Lung (tissue), 12 donors: ENCODE data around the gene CCHCR1. TPM values are rescaled to one million over a fixed set of nuclear protein-coding genes. Genes with fewer than 3 reads are reported as not detected.

Experiments
- ATAC-seq: fragments of 200-7000 bp; cut with Tn5 transposase; one replicate; pipeline ENCODE4 v1.9.1; 2020; ENCODE audit warnings: moderate number of reproducible peaks; ENCODE audit not compliant: insufficient read depth, low FRiP score
- DNase-seq, 3 donors: peaks; one replicate each; pipeline ENCODE4 v3.0.0-alpha.2; 2013 to 2017
- H3K27ac ChIP-seq, 2 donors: one replicate each; pipeline ENCODE4 v1.5.1; 2013; ENCODE audit warnings: mild to moderate bottlenecking in 2 of 2, moderate library complexity in 2 of 2, control low read depth in 1 of 2, inconsistent platforms in 1 of 2, low read depth in 1 of 2, low read length in 1 of 2
- H3K27me3 ChIP-seq, 3 donors: one replicate each; pipeline ENCODE4 v1.5.1; 2013; ENCODE audit warnings: low read length in 2 of 3; ENCODE audit not compliant: control insufficient read depth in 3 of 3, insufficient read depth in 3 of 3
- H3K36me3 ChIP-seq, 4 donors: one replicate each; pipeline ENCODE4 v1.5.1; 2013; ENCODE audit warnings: low read length in 4 of 4, mild to moderate bottlenecking in 1 of 4, moderate library complexity in 1 of 4; ENCODE audit not compliant: control insufficient read depth in 4 of 4, insufficient read depth in 4 of 4
- H3K4me1 ChIP-seq, 5 donors: one replicate each; pipeline ENCODE4 v1.5.1; 2013; ENCODE audit warnings: low read length in 5 of 5, mild to moderate bottlenecking in 2 of 5, moderate library complexity in 1 of 5; ENCODE audit not compliant: control insufficient read depth in 5 of 5, insufficient read depth in 5 of 5
- H3K4me3 ChIP-seq: one replicate; pipeline ENCODE4 v1.5.1; 2013; ENCODE audit warnings: mild to moderate bottlenecking, control low read depth, moderate library complexity
- H3K9ac ChIP-seq, 2 donors: one replicate each; pipeline ENCODE4 v1.5.1; 2013; ENCODE audit warnings: low read length in 2 of 2, control low read depth in 1 of 2; ENCODE audit not compliant: insufficient read depth in 1 of 2
- H3K9me3 ChIP-seq, 4 donors: one replicate each; pipeline ENCODE4 v1.5.1; 2013; ENCODE audit warnings: low read length in 3 of 4, mild to moderate bottlenecking in 1 of 4, moderate library complexity in 1 of 4; ENCODE audit not compliant: control insufficient read depth in 4 of 4, insufficient read depth in 3 of 4
- WGBS, 2 donors: extraction: QIAGEN DNeasy Blood & Tissue Kit; methylation state at CpG; one replicate each; pipeline ENCODE4 v1.1.7; 2013; 5-methylcytosine and 5-hydroxymethylcytosine counted together
- polyA plus RNA-seq, 2 donors: library from polyadenylated mRNA; stranded (reverse); fragments of 200-250 nt; gene quantifications; one replicate each; pipeline ENCODE4 v1.2.1, GENCODE V29; 2013
- total RNA-seq, 2 donors: library from RNA; depleted of rRNA in 1 of 2; stranded (reverse); fragments of >200 nt in 1 of 2; gene quantifications; one replicate each; pipeline ENCODE4 v1.2.1, GENCODE V29; 2014 to 2021
- TF ChIP-seq, protein P1 (sequence below): IDR thresholded peaks from 2 replicates; pipeline ENCODE4 v1.5.1; 2012; ENCODE audit warnings: mild to moderate bottlenecking; ENCODE audit errors: control extremely low read depth, extremely low read depth
- donor health status: control.
- donor health status: control.
- donor health status: Bipolar disorder and iron deficiency.
- donor health status: healthy.
- donor health status: DM: yes; HTN: yes; CAD: no.

The CCHCR1 gene
- total and polyA plus RNA-seq, 4 donors = 11.0 to 32.8 (median 17.2) TPM

DNA sequence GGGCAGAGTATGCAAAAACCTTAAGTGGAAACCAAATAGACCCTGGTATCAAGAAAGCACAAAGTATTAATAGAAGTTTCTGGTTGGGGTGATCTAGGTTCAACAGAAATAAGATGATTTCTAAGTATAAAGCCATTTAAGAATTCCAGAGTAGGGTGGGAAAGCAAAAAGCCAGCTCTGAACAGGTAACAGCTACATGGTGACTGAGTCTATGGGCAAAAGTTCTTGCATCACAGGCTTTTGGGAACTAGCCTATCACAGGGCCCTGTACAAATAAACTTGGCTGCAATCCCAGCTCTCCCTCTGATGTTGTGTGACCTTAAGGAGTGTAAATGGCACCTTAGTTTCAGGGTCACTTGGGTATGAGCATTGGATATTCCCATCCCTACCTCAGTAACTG lies 6.3 kb upstream of the CCHCR1 start:
- no peak overlapping the region for H3K27ac ChIP-seq
- peak in 1 of 3 donors; percentile 12 for DNase-seq
- TF ChIP-seq, protein P1, sequence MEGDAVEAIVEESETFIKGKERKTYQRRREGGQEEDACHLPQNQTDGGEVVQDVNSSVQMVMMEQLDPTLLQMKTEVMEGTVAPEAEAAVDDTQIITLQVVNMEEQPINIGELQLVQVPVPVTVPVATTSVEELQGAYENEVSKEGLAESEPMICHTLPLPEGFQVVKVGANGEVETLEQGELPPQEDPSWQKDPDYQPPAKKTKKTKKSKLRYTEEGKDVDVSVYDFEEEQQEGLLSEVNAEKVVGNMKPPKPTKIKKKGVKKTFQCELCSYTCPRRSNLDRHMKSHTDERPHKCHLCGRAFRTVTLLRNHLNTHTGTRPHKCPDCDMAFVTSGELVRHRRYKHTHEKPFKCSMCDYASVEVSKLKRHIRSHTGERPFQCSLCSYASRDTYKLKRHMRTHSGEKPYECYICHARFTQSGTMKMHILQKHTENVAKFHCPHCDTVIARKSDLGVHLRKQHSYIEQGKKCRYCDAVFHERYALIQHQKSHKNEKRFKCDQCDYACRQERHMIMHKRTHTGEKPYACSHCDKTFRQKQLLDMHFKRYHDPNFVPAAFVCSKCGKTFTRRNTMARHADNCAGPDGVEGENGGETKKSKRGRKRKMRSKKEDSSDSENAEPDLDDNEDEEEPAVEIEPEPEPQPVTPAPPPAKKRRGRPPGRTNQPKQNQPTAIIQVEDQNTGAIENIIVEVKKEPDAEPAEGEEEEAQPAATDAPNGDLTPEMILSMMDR = no peak
- no peak overlapping the region for H3K4me3 ChIP-seq
- no peaks in the 10 kb centered on the region for H3K27me3 ChIP-seq
- no peaks in the 10 kb centered on the region for H3K9me3 ChIP-seq
- peaks cover 0 to 12% (median 7%) of the 10 kb centered on the region in 4 donors for H3K36me3 ChIP-seq
- H3K4me1 ChIP-seq = peaks cover 0 to 13% (median 6%) of the 10 kb centered on the region in 5 donors
- H3K9ac ChIP-seq = no peak overlapping the region
- no peak for ATAC-seq

DNA sequence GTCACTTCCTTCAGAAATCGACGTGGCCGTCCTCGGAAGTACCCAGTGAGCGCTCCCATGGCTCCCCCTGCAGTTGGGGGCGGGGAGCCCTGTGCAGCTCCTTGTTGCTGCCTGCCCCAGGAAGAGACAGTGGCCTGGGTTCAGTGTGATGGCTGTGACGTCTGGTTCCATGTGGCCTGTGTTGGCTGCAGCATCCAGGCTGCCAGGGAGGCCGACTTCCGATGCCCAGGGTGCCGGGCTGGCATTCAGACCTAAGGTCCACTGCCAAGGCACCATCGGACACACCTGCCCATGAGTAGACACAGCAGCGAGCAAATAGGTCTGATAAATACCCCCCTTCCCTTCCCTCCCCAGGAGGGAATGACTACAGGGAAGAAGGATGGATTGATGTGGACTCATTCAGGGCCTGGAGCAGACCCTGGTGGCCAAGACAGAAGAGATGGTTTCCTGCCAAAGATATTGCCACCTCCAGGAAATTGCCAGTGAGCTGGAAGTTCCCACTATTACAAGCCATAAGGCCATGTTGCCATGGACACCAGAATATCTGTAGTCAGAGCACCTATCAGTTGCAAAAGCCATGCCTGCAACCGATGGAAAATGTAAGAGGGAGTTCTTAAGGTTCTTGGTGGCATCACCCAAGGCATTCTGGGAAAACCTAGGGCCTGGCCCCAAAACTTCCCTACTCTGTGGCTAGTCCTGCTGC lies 5.0 kb upstream of the CCHCR1 start:
- H3K4me3 ChIP-seq = no peak overlapping the region
- 87 to 90% methylated on average over 13 of the region's 13 CpGs for WGBS, 2 donors
- H3K4me1 ChIP-seq = peaks cover 0 to 13% (median 6%) of the 10 kb centered on the region in 5 donors
- no peak overlapping the region for H3K9ac ChIP-seq
- ATAC-seq (no peak), DNase-seq (no peak)
- no peaks in the 10 kb centered on the region for H3K9me3 ChIP-seq
- H3K27ac ChIP-seq = no peak overlapping the region
- TF ChIP-seq, protein P1 = no peak
- peaks cover 0 to 12% (median 7%) of the 10 kb centered on the region in 4 donors for H3K36me3 ChIP-seq
- no peaks in the 10 kb centered on the region for H3K27me3 ChIP-seq

DNA sequence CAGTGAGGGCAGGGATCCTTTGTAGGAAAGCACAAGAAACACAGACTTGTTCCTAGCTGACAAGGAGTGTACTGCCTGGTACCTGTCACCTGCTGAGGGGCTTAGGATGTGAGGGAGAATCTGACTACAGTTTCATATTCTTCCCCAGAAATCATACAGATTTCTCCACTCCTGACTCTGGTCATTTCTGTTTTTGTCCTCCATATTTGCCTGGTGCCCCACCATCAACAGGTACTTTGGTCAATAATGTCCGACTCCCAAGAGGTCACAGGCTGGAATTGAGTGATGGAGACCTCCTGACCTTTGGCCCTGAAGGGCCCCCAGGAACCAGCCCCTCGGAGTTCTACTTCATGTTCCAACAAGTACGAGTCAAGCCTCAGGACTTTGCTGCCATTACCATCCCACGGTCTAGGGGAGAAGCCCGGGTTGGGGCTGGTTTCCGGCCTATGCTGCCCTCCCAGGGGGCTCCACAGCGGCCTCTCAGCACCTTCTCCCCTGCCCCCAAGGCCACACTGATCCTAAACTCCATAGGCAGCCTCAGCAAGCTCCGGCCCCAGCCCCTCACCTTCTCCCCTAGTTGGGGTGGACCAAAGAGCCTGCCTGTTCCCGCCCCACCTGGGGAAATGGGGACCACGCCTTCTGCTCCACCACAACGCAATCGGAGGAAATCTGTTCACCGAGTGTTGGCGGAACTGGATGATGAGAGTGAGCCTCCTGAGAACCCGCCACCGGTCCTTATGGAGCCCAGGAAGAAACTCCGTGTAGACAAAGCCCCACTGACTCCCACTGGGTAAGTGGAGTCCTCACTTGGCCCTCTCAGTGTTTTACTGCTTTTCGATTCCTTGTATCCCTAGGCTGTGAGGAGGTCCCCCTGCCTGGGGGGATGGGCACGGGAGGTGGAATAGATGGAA lies 3.9 kb upstream of the CCHCR1 start:
- H3K4me1 ChIP-seq = peaks cover 3 to 21% (median 9%) of the 10 kb centered on the region in 5 donors
- no peaks in the 10 kb centered on the region for H3K9me3 ChIP-seq
- no peak overlapping the region for H3K9ac ChIP-seq
- ATAC-seq (no peak), DNase-seq (no peak)
- WGBS, 2 donors = 92 to 93% methylated on average over 19 of the region's 19 CpGs
- peaks cover 0 to 12% (median 7%) of the 10 kb centered on the region in 4 donors for H3K36me3 ChIP-seq
- no peaks in the 10 kb centered on the region for H3K27me3 ChIP-seq
- no peak overlapping the region for H3K27ac ChIP-seq
- H3K4me3 ChIP-seq = no peak overlapping the region
- TF ChIP-seq, protein P1 = no peak
